Activated naive CD8-positive, alpha-beta T cell (primary cell): Measurements from ENCODE around the gene STX16.

ENCODE experiments used
- H3K27ac Mint-ChIP-seq: one replicate; pipeline ENCODE4 v1.8.0; 2021; ENCODE audit warnings: mixed read lengths
- H3K27me3 Mint-ChIP-seq: one replicate; pipeline ENCODE4 v1.8.0; 2021; ENCODE audit warnings: mixed read lengths
- H3K36me3 Mint-ChIP-seq: one replicate; pipeline ENCODE4 v1.8.0; 2021; ENCODE audit warnings: mixed read lengths
- H3K4me1 Mint-ChIP-seq: one replicate; pipeline ENCODE4 v1.8.0; 2021; ENCODE audit warnings: low read depth, mixed read lengths
- H3K4me3 Mint-ChIP-seq: one replicate; pipeline ENCODE4 v1.8.0; 2021; ENCODE audit warnings: mild to moderate bottlenecking, mixed read lengths
- H3K9me3 Mint-ChIP-seq: one replicate; pipeline ENCODE4 v1.8.0; 2021; ENCODE audit warnings: low read depth, mixed read lengths

Gene STX16

DNA sequence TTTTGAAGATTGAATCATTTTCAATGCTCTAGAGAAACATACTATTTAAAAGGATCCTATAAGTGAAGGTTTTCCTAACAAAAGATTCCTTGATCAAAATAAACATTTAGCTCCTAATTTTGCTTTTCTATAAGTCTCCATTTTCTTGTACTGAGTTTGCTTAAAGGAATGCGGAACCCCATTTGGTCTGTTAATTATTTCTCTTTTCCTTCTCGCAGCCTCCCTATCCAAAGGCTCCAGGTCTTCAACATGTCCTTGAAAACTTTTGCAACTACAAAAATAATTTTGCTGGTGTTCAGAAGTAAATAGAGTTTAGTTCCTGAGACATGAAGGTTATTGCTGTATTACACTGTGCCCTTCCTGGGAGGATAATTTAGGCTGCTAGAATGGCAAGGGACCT lies 33.2 kb downstream of the STX16 start:
- H3K36me3 Mint-ChIP-seq: peaks cover 9% of the 10 kb centered on the region
- no peaks in the 10 kb centered on the region for H3K27me3 Mint-ChIP-seq
- no peak overlapping the region for H3K4me3 Mint-ChIP-seq
- H3K4me1 Mint-ChIP-seq: no peaks in the 10 kb centered on the region
- no peak overlapping the region for H3K27ac Mint-ChIP-seq
- no peaks in the 10 kb centered on the region for H3K9me3 Mint-ChIP-seq

DNA sequence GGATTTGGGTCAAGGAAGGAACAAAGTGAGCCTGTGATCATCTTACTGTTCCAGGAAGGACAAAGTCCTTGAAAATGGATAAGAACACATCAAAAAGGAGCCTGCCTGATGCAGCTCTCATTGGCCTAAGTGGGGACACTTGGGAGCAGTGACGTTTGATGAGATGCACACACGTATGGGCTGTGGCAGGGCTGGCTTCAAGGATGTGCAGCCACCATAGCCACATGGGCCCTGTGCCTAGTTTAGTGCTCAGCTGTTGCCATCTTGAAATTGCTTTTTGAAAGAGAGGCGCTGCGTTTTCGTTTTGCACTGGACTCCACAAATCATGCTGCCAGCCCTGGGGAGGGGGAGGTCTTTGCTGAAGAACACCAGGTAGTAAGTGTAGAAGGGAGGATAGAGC lies 34.9 kb downstream of the STX16 start:
- Mint-ChIP-seq H3K4me1 (peaks cover 2% of the 10 kb centered on the region), H3K4me3 (no peak overlapping the region), H3K27ac (no peak overlapping the region), H3K27me3 (no peaks in the 10 kb centered on the region), H3K36me3 (peaks cover 8% of the 10 kb centered on the region), H3K9me3 (no peaks in the 10 kb centered on the region)

DNA sequence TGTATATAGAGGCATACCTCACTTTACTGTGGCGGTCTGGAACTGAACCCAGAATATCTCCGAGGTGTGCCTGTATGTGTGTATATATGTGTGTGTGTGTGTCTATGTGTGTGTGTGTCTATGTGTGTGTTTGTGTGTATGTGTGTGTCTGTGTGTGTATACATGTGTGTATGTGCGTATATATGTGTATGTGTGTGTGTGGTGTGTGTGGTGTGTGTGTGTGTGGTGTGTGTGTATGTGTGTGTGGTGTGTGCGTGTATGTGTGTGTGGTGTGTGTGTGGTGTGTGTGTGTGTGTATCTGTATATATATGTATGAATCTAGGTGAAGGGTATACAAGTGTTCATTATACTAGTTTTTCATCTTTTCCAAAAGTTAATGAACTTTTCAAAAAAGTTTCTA lies 37.3 kb downstream of the STX16 start:
- no peaks in the 10 kb centered on the region for H3K27me3 Mint-ChIP-seq
- no peaks in the 10 kb centered on the region for H3K9me3 Mint-ChIP-seq
- H3K36me3 Mint-ChIP-seq: peaks cover 8% of the 10 kb centered on the region
- no peak overlapping the region for H3K27ac Mint-ChIP-seq
- no peak overlapping the region for H3K4me3 Mint-ChIP-seq
- H3K4me1 Mint-ChIP-seq: peaks cover 7% of the 10 kb centered on the region

DNA sequence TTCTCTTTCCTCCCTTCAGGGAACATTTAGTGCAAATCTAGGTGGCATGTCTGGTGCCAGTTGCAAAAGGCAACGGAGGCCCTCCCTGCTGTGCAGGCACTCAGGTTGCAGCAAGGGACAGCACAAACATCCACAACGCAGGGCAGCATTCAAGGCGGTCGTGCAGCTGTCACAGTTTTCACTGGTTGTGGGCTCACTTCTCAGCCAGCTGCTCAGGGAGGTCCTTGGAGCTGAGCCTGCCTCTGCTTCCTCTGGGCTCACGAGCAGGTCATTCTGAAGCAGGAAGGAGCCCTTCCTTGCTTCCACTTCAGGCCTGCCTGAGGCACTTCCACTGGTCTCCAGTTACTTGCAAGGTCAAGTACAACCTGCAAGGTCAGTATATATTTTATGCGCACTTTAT lies 37.8 kb downstream of the STX16 start:
- Mint-ChIP-seq H3K4me1 (peaks cover 10% of the 10 kb centered on the region), H3K4me3 (no peak overlapping the region), H3K9me3 (no peaks in the 10 kb centered on the region), H3K27ac (no peak overlapping the region), H3K36me3 (peaks cover 8% of the 10 kb centered on the region), H3K27me3 (no peaks in the 10 kb centered on the region)

DNA sequence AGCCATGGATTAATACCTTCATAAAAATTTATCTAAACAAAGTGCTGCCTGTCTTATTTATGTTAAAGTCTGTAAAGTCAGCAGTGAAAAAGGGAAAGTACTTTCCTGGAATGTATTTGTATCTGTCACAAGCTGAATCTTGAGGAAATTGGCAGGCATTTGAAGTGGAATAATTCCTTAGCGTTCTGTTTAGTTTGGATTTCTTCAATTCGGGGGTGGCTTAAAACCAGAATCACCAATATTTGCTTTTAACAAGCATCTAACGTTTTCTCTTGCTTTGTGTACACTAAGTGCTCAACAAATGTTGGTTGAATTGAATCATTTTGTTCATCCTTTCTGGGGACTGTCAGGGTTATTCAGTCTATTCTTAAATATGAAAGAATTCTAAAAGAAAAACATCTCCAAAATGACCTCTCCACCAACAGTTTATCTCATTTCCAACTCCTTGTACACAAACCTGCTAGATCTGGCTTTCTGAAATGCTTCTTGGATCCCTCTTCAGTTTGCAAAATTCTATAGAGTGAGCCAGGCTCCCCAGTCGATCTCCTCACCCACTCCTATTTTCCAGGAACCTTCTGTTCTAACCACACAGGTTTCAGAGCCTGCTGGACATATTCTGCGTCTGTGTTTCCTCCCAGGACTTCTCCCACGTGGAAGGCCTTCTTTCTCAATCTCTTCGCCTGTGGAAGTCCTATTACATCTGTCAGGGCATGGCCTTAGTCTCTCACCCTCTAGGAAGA lies 39.5 kb downstream of the STX16 start:
- Mint-ChIP-seq H3K27me3 (no peaks in the 10 kb centered on the region), H3K4me1 (peaks cover 10% of the 10 kb centered on the region), H3K4me3 (peak overlapping the region; percentile 13)

DNA sequence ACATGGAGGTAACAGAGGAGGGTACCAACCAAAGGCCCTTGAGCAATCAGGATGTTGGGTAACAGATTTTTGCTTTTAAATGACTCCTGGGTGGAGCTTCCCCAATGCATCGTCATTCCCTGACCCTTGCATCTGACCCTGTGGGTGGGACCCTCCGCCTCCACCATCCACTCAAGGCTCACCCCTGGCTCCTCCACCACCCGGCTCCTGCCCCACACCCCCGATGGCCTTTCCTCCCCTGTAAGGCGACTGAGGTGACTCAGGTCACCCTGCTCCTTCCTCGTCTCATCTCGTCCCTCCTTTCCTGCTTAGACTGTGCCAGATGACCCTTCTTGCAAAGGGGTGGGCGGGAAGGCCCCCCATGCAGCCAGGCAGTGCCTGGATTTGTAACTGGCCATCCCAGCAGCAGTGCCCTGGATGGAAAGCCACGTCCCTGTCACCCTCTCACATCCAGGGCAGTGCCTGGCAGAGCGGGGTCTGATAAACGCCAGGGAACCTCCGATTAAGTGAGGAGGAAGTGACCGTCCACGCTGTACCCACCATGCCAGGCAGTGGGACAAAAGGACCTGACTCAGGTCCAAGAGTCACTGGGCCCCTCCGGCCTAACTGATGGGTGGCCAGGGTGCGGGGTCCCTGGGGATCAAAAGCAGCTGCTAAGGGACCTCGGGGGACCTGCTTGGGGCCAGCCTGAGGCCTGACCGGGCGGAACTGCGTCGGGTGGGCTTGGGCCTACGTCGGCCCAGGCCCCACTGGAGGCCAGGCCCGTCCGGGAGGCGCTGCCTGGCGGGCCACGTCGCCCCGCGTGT lies 40.9 kb downstream of the STX16 start:
- H3K4me3 Mint-ChIP-seq: peak overlapping the region; percentile 46
- H3K36me3 Mint-ChIP-seq: peaks cover 6% of the 10 kb centered on the region
- H3K4me1 Mint-ChIP-seq: peaks cover 10% of the 10 kb centered on the region
- H3K9me3 Mint-ChIP-seq: no peaks in the 10 kb centered on the region
- peak overlapping the region; percentile 78 for H3K27ac Mint-ChIP-seq
- no peaks in the 10 kb centered on the region for H3K27me3 Mint-ChIP-seq

More for the DNA sequence above, 39.5 kb downstream of the STX16 start:
- Mint-ChIP-seq H3K9me3 (no peaks in the 10 kb centered on the region), H3K27ac (peak overlapping the region; percentile 36), H3K36me3 (peaks cover 6% of the 10 kb centered on the region)

DNA sequence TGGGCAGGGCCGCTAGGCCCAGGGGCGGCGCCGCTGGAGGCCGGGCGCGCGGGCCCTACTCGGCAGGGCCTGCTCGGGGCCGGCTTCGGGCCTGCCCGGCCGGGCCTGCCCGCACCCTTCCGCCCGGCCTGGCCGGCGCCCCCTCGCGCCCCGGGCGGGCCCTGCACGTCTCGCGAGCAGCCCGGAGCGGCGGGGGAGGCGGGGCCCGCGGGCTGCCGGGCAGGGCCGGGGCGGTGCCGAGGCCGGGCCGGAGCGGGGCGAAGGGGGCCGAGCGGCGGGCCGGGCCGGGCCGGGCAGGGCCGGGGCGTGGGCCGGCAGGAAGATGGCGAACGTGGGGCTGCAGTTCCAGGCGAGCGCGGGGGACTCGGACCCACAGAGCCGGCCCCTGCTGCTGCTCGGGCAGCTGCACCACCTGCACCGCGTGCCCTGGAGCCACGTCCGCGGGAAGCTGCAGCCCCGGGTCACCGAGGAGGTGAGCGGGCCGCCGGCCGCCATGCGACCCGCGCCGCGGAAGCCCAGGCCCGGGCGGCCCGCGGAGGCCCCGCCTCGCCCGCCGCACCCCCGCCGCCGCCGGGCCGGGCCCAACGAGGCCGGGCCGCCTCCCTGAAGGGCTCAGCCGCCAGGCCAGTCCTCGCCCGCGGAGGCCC lies 41.6 kb downstream of the STX16 start, which contains the start of gene NPEPL1:
NPEPL1 (plus strand) TSS at position 222 of the 647 bp plus-strand sequence; CDS start at position 323, 101 bp downstream.
- H3K9me3 Mint-ChIP-seq: no peaks in the 10 kb centered on the region
- H3K4me3 Mint-ChIP-seq: peak within 1 kb of the TSS; percentile 71
- H3K4me1 Mint-ChIP-seq: peaks cover 10% of the 10 kb centered on the region
- H3K27ac Mint-ChIP-seq: peak within 1 kb of the TSS; percentile 78
- peaks cover 6% of the 10 kb centered on the region for H3K36me3 Mint-ChIP-seq
- no peaks in the 10 kb centered on the region for H3K27me3 Mint-ChIP-seq

DNA sequence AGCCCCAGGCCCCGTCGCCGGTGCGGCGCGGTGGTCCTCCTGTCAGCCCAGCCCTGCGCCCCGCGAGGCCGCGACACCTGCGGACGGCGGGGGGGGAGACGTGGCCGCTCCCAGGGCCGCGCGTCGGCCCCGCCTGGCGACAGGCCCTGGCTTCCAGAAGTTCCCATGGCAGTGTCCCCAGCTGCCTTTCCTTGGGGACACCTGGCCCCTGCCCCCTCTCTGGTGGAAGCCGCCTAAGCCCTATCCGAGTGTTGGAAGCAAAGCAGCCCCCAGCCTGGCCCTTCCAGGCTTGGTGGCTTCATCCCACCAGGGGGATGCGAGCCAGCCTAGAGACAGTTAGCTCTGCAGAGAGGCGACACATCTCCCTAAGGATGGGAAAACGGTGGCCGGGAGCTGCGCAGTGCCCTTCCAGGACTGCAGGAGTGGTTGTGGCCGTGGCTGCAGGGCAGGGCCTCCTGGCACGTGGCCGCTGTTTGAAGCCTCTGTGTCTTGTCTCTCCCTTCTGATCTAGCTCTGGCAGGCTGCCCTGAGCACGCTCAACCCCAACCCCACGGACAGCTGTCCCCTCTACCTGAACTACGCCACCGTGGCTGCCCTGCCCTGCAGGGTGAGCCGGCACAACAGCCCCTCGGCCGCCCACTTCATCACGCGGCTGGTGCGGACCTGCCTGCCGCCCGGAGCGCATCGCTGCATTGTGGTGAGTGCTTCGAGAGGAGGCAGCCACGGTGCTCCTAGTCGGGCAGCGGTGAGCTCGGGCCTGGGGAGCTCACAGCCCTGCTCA lies 42.3 kb downstream of the STX16 start:
- Mint-ChIP-seq H3K27ac (peak overlapping the region; percentile 66), H3K27me3 (no peaks in the 10 kb centered on the region), H3K36me3 (peaks cover 7% of the 10 kb centered on the region), H3K9me3 (no peaks in the 10 kb centered on the region), H3K4me1 (peaks cover 10% of the 10 kb centered on the region), H3K4me3 (peak overlapping the region; percentile 71)

DNA sequence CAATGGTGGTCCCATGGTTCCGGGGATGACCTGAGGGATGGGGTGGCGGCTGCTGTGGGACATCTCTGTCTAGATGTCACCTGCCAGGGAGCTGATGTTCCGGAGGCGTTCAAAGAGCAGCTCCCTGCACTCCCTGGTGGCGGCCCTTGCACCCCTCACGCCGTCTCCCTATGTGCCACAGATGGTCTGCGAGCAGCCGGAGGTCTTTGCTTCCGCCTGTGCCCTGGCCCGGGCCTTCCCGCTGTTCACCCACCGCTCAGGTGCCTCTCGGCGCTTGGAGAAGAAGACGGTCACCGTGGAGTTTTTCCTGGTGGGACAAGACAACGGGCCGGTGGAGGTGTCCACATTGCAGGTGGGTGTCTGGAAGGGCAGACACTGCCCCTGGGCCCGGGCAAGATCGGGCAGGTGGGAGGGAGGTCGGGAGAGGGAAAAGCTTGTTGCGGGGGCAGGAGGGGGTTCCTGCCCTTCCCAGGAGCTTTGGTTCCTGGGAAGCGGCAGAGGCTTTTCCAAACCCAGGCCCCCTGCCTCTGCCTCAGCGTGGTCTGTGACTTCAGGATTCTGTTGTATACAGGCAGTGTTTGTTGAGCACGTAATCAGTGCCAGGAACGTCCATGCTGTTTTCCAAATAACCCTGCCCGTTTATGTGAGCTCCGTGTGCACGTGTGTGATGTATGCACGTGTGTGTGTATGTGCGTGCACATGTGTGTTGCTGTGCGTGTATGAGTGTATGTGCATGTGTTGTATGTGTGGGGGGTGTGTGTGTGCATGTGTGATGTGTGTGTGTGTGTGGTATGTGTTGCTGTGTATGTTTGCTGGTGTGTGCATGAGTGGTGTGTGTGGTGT lies 43.4 kb downstream of the STX16 start:
- H3K27me3 Mint-ChIP-seq: no peaks in the 10 kb centered on the region
- no peaks in the 10 kb centered on the region for H3K9me3 Mint-ChIP-seq
- H3K36me3 Mint-ChIP-seq: peaks cover 6% of the 10 kb centered on the region
- peaks cover 10% of the 10 kb centered on the region for H3K4me1 Mint-ChIP-seq
- peak overlapping the region; percentile 38 for H3K4me3 Mint-ChIP-seq
- H3K27ac Mint-ChIP-seq: no peak overlapping the region

- no peaks in the 10 kb centered on the region for H3K27me3 Mint-ChIP-seq
These were observed 44.1 kb downstream of the STX16 start for GRCh38 chr20:58695084-58695722.

GRCh38 chr20:58695895-58696375 lies 44.9 kb downstream of the STX16 start:
- H3K27me3 Mint-ChIP-seq: no peaks in the 10 kb centered on the region
- no peaks in the 10 kb centered on the region for H3K9me3 Mint-ChIP-seq
- H3K27ac Mint-ChIP-seq: no peak overlapping the region
- no peak overlapping the region for H3K4me3 Mint-ChIP-seq
- H3K4me1 Mint-ChIP-seq: peaks cover 8% of the 10 kb centered on the region
- H3K36me3 Mint-ChIP-seq: peaks cover 3% of the 10 kb centered on the region

More at GRCh38 chr20:58695084-58695722, 44.1 kb downstream of the STX16 start:
- peaks cover 3% of the 10 kb centered on the region for H3K36me3 Mint-ChIP-seq
- H3K4me3 Mint-ChIP-seq: no peak overlapping the region
- no peaks in the 10 kb centered on the region for H3K9me3 Mint-ChIP-seq
- H3K4me1 Mint-ChIP-seq: peaks cover 10% of the 10 kb centered on the region
- H3K27ac Mint-ChIP-seq: no peak overlapping the region

GRCh38 chr20:58696411-58696961 lies 45.4 kb downstream of the STX16 start:
- Mint-ChIP-seq H3K27me3 (no peaks in the 10 kb centered on the region), H3K4me3 (no peak overlapping the region), H3K9me3 (no peaks in the 10 kb centered on the region), H3K36me3 (peaks cover 3% of the 10 kb centered on the region), H3K4me1 (peaks cover 7% of the 10 kb centered on the region), H3K27ac (no peak overlapping the region)

- Mint-ChIP-seq H3K9me3 (no peaks in the 10 kb centered on the region), H3K4me3 (no peak overlapping the region), H3K27ac (no peak overlapping the region), H3K4me1 (peaks cover 4% of the 10 kb centered on the region), H3K27me3 (no peaks in the 10 kb centered on the region), H3K36me3 (peaks cover 3% of the 10 kb centered on the region)
These were observed 46.3 kb downstream of the STX16 start for GRCh38 chr20:58697201-58697866.
